G401.6 (cell line): ENCODE data around the gene CEMIP.

ENCODE experiments used
- FAIRE-seq: peaks from 2 replicates; lab custom pipeline; 2012; peaks lifted over from hg19 to GRCh38; lab: Jason Lieb, UNC

Gene CEMIP

GRCh38 chr15:80854104-80854503, 74.9 kb downstream of the CEMIP start:
- no peak for FAIRE-seq

DNA sequence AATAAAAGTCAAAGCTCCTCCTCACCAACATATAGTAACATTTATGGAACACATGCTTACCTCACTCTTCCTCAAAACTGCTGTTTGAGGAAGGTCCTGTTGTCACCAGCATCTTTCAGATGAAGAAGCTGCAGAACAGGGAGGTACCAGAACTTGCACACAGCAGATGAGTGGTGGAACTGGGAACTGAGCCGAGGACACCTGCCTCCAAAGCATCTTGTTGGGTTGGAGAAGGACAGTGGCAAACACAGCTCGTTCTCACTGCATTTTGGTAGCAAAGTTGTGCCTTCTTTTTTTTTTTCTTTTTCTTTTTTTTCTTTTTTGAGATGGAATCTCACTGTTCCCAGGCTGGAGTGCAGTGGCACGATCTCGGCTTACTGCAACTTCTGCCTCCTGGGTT, 76.0 kb downstream of the CEMIP start:
- FAIRE-seq: no peak

DNA sequence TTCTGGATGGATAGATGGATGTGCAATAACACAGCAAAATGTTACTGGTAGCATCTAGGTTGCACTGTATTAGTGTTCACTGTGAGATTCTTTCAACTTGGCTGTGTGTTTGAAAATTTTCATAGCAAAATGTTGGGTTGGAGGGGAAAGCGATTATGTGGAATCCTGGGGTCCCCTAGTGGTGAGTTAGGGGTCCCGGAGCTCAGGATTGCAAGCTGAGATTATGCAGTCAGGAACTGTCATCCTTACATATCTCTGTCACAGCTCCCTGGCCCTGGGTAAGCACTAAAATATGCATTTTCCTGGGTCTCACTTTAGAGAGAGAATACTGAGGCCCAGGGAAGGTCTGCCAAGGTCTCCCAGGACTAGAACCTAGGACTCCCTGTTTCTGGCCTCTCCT, 77.2 kb downstream of the CEMIP start:
- no peak for FAIRE-seq

GRCh38 chr15:80856809-80857377, 77.7 kb downstream of the CEMIP start:
- no peak for FAIRE-seq

DNA sequence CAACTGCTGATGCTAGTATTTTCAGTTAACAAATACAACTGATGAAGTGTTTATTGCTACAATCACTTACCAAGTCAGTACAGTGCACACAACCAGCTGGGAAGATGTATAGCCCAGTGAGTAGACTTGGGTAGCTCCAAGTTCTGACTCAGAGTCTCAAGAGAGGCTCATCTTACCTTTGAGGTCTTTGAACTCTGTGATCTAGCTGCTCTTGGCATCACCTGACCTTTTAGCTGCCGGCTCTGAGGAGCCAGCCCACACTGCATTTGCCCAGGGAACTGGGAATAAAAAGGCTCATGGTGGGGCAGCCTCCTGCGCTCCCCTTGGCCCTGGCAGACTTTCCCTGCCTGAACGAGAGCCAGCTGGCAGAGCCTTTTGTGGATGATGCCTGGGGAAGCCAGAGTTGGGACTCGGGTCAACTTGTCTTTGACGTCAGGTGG, 82.6 kb downstream of the CEMIP start:
- FAIRE-seq: no peak

DNA sequence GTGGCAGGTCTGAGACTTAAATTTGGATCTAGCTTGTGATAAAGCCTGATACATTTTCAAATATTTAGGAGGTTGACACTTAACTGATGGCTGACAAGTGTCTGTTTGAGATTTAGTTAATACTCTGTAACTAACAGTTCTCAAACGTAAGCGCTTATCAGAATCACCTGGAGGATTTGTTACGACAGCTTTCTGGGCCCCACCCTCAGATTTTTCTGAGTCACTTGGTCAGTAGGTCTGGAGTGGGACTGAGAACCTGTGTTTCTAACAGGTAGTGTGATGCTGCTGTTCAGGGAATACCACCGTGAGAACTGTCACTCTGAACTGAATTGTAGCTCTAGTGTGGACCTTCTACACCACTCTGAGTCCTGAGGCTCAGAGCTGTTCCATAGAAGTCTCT, 85.5 kb downstream of the CEMIP start:
- FAIRE-seq: no peak

GRCh38 chr15:80866936-80867335, 87.8 kb downstream of the CEMIP start:
- no peak for FAIRE-seq

DNA sequence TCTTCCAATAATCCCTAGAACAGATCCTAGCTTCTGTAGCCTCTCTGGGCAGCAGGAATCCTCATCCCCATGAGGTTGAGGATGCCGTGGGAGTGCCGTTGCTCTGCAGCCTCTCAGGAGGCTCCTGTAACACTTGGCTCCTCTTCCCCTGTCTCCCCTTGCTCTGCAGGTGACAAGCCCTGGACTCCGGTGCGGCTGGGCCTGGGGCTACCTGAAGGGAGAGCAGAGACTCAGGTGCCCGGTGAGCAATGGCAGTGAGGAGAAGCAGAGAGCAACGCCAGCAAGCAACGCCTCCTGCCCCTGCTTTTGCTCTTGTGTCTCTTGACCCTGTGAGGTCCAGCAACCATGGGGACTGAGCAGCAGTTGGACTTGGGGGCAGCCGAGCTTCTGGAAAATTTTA, 91.2 kb downstream of the CEMIP start:
- FAIRE-seq: no peak

DNA sequence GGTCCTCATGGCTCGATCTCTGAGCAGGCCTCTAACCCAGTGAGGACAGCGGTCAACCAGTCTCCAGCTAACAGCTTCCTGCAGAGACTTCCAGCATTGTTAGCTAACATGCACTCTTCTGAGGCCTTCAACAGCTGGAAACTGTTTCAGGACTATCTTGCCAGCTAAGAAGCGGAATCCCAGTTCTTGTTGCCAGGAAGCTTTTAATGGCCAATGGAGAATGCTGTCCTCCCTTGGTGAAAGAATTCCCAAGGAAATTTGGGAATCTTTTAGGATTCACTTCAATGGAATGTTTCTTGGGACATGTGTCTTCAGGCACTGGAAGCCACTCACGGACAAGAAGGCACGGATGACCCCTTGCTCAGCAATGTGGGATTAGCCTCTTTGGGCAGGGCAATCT, 91.7 kb downstream of the CEMIP start:
- FAIRE-seq: no peak

- no peak for FAIRE-seq
These were observed 92.7 kb downstream of the CEMIP start for GRCh38 chr15:80871858-80872257.

DNA sequence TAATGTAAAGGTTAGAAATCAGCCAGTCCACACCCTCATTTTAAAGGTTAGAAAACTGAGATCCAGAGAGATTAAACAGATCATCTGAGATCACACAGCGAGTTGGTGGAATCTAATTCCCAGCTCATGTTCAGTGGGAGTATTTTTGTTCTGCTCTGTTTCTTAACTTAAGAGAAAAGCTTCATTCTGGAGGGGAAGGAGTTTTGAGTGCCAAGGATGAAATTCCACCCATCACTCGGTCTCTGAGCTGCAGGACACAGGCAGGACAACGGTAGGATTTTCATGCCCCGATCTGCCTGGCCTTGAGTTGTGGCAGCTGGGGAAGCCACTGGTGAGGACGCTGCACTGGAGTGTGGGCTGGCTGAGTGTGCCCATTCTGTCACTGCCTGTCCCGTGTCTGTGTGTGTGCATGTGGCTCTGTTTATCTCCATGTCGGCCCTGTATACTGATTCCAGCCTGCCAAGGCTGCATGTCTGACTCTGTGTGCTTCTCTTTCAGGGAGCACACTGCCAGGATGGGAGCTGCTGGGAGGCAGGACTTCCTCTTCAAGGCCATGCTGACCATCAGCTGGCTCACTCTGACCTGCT, 94.3 kb downstream of the CEMIP start:
- no peak for FAIRE-seq

DNA sequence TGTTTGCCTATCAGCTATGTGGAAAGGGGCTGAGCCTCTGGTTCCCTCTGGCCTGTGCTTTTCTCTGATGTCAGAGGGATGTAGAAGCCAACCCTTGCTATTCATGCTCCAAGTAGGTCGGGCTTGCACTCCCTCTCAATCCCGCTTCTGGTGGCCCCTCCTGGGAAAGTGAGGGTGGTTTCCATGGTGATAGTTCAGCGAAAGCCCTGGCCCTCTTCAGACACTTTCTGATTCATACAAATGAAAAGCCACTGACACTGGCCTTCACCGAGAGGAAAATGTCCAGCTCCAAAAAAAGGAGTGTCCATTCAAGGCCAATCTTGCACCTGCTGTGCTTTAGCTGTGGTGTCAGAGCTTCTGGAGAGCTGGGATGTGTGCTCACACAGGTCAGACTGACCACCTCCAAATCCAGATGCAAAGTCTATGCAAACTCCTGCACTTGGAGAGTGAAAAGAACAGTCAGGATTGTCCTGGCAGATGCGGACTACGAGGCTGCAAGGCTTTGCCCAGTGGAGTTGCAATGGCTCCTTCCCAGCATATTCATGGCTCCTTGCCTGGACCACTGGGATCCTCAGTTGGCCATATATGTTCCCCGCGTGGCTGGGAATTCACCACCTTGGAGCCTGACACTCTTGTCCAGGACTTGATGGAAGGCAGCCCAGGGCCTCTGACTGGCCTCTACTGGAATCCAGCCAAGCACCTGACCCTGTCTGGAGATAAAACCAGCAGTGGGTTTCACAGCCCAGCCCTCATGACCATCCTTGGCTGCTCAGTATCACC, 96.6 kb downstream of the CEMIP start:
- FAIRE-seq: no peak

DNA sequence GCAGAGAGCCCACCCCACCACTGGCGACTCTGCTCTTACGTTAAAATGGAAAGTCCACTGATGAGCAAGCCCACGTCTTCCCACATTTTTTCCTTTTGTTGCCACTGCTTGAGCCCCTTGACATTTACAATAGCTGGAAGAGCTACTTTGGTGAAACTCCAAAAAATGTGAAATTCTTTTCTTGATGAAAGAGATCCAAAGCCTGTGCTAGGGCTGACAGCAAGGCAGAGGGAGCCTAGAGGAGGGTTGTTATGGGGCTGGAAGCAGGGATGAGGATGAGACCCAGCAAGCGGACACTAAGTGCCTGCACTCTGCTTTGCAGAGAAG, 97.1 kb downstream of the CEMIP start:
- FAIRE-seq: no peak

- no peak for FAIRE-seq
These were observed 99.2 kb downstream of the CEMIP start for GRCh38 chr15:80878242-80878866.

DNA sequence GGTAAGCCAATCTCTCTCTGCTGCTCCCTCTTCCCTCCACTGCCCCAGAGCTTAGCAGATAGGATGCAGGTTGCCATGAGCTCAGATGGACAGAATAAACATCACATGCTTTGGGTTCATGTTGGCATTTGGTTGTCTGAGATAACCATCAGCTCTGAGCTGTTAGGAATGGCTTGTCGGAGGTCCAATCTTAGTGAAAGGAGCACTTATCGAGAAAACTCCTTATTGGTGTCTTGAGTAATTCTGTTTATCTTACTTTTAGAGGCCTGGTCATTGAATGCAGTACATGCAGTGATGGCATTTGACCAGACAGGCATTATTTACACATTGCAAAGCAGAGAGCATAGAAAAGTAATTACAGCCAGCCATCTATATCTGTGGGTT, 99.7 kb downstream of the CEMIP start:
- FAIRE-seq: no peak

- no peak for FAIRE-seq
These were observed 100.9 kb downstream of the CEMIP start for GRCh38 chr15:80880086-80880485.

DNA sequence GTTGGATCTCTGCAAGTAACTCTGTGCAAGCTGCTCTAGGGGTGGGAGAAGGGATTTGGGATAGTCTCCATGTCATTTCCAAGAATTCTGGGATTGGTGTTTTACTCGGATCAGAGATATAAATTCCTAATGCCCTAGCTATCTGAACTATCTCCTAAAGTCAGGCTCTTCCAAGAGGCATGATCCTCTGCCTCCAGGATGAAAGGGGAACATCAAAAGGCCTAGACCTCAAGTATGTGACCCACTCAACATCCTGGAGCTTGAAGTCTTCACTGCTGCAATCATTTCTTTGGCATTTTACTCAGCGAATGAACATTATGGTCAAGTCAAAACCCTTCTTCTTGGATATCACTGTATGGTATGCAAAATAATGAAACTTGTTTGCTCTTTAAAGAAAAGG, 104.5 kb downstream of the CEMIP start:
- no peak for FAIRE-seq

- FAIRE-seq: no peak
These were observed 105.9 kb downstream of the CEMIP start for GRCh38 chr15:80885016-80885579.

DNA sequence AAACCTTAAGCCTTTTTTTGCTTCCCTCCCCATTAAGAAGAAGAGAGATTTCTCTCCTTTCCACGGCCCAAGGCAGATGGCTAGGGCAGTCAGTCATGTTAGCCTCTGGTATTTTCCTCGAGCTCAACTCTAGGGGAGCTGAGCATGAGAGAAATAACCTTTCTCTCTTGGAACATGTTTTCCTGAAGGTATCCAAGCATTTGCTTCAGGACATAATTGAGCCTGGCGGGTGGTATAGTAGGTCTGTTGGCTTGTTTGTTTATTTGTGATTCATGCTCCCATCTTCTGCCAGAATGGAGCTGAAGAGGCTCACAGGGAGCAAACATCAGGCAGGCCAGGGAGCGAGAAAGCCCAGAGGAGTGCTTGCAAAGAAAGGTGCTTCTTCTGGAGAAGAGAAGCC, 108.0 kb downstream of the CEMIP start:
- FAIRE-seq: no peak

- FAIRE-seq: no peak
These were observed 109.7 kb downstream of the CEMIP start for GRCh38 chr15:80888846-80889245.

- FAIRE-seq: no peak
These were observed 111.3 kb downstream of the CEMIP start for GRCh38 chr15:80890341-80891005.

DNA sequence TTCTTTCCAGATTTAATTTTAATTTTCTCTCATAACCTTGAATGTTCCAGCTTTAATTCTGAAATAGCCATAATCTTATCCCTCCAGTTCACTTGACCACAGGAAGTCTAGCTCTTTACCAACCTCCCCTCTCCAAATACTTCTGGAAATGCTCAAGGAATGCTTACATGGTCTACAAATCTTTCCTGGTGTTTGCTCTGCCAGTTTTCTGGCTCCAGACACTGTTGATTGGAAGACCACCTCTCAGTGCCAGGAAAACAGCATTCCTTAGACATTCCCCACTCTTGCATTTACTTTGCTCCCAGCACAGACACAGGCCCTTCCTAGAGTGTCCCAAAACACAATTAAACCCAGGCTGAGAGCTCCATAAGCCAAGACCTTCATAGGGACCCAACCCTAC, 111.8 kb downstream of the CEMIP start:
- FAIRE-seq: no peak

- no peak for FAIRE-seq
These were observed 113.2 kb downstream of the CEMIP start for GRCh38 chr15:80892414-80892813.
